Right kidney (tissue), 1 donor: ENCODE measurements around the gene KLRC4.
"Not testable (repeated sequence)": the region's sequence is repeated elsewhere in the genome, so short reads cannot be mapped to it uniquely, and the experiment has no call there.

Experiments used
- DNase-seq: peaks from one replicate; pipeline ENCODE4 v3.0.0-alpha.2; 2016

KLRC4 gene

GRCh38 chr12:10397296-10397695 is 12.3 kb downstream of the KLRC4 start:
- no peak for DNase-seq

GRCh38 chr12:10396176-10396575 is 13.4 kb downstream of the KLRC4 start:
- DNase-seq: not testable (repeated sequence)

- no peak for DNase-seq
Measured at GRCh38 chr12:10395390-10395998, 14.1 kb downstream of the KLRC4 start.

- not testable (repeated sequence) for DNase-seq
Measured at GRCh38 chr12:10394531-10395152, 14.9 kb downstream of the KLRC4 start.

- DNase-seq: no peak
Measured at GRCh38 chr12:10393291-10393690, 16.3 kb downstream of the KLRC4 start.

- no peak for DNase-seq
Measured at GRCh38 chr12:10392394-10392930, 17.1 kb downstream of the KLRC4 start.

GRCh38 chr12:10390991-10391390 is 18.6 kb downstream of the KLRC4 start:
- not testable (repeated sequence) for DNase-seq

- DNase-seq: no peak
Measured at GRCh38 chr12:10389904-10390303, 19.7 kb downstream of the KLRC4 start, which contains the start of gene KLRK1. Gene KLRK1, minus strand, starts transcription at chr12:10390041. Its CDS starts 1,231 bp downstream, at chr12:10388810.

- no peak for DNase-seq
Measured at GRCh38 chr12:10388624-10389413, 20.7 kb downstream of the KLRC4 start.

GRCh38 chr12:10387498-10387897 is 22.1 kb downstream of the KLRC4 start:
- not testable (repeated sequence) for DNase-seq

- no peak for DNase-seq
Measured at GRCh38 chr12:10386857-10387256, 22.7 kb downstream of the KLRC4 start.

GRCh38 chr12:10385166-10385613 is 24.4 kb downstream of the KLRC4 start:
- DNase-seq: no peak

GRCh38 chr12:10384191-10384590 is 25.4 kb downstream of the KLRC4 start:
- DNase-seq: no peak

GRCh38 chr12:10381928-10382628 is 27.5 kb downstream of the KLRC4 start:
- DNase-seq: no peak

GRCh38 chr12:10378737-10379136 is 30.8 kb downstream of the KLRC4 start:
- DNase-seq: not testable (repeated sequence)

GRCh38 chr12:10374624-10375018 is 34.9 kb downstream of the KLRC4 start:
- no peak for DNase-seq

GRCh38 chr12:10372559-10372958 is 37.0 kb downstream of the KLRC4 start:
- DNase-seq: no peak

- not testable (repeated sequence) for DNase-seq
Measured at GRCh38 chr12:10371893-10372535, 37.5 kb downstream of the KLRC4 start.

- no peak for DNase-seq
Measured at GRCh38 chr12:10369557-10370415, 39.8 kb downstream of the KLRC4 start.
